ENCODE measurements around the gene CEP85. TPM values are rescaled to one million over a fixed set of nuclear protein-coding genes. Genes with fewer than 3 reads are reported as not detected.

The CEP85 gene
- total and polyA plus RNA-seq, 9 of the 15 experiments (the other 6 are each of a cell fraction or from before 2014, with no cell fraction given), result 42.1 to 140 (median 92.6) TPM

DNA sequence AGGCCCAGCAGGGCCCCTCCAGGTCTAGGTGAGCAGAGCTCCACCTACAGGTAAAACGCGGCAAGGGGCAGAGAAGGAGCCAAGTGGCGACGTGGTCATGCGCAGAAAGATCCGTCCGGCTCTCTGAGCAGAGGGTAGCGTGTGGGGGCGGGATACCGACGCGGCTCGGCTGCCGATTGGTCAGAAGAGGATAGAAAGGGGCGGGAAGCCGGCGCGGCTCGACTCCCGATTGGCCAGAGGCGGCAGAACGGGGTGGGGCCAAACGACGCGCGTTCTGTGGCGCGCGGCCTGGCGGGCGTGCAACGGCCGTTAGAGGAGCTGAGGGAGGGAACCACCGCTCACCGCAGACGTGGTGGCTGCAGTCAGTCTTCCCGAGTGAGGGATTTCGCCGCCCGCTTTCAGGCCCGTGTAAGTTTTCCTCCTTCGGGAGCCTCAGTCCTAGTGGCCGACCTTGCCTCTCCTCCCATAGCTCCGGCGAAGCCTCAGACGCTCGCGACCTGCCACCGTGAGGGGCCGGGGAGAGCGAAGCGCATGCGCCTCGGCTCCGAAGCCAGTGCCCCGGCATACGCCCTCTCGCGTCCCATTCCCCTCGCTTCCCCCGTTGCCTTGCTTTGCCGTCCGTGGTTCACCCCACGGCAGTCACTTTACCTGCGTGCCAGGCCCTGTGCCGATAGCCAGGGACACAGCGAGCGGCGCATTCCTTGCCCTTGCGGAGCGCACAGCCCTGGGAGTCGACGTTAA, at the start of gene CEP85 (continued):
- TF ChIP-seq, protein P1, sequence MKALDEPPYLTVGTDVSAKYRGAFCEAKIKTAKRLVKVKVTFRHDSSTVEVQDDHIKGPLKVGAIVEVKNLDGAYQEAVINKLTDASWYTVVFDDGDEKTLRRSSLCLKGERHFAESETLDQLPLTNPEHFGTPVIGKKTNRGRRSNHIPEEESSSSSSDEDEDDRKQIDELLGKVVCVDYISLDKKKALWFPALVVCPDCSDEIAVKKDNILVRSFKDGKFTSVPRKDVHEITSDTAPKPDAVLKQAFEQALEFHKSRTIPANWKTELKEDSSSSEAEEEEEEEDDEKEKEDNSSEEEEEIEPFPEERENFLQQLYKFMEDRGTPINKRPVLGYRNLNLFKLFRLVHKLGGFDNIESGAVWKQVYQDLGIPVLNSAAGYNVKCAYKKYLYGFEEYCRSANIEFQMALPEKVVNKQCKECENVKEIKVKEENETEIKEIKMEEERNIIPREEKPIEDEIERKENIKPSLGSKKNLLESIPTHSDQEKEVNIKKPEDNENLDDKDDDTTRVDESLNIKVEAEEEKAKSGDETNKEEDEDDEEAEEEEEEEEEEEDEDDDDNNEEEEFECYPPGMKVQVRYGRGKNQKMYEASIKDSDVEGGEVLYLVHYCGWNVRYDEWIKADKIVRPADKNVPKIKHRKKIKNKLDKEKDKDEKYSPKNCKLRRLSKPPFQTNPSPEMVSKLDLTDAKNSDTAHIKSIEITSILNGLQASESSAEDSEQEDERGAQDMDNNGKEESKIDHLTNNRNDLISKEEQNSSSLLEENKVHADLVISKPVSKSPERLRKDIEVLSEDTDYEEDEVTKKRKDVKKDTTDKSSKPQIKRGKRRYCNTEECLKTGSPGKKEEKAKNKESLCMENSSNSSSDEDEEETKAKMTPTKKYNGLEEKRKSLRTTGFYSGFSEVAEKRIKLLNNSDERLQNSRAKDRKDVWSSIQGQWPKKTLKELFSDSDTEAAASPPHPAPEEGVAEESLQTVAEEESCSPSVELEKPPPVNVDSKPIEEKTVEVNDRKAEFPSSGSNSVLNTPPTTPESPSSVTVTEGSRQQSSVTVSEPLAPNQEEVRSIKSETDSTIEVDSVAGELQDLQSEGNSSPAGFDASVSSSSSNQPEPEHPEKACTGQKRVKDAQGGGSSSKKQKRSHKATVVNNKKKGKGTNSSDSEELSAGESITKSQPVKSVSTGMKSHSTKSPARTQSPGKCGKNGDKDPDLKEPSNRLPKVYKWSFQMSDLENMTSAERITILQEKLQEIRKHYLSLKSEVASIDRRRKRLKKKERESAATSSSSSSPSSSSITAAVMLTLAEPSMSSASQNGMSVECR (CRISPR knock-in tag; IDR thresholded peaks at IDR 0.05), result peak; percentile 79
- TF ChIP-seq ZNF76 (CRISPR knock-in tag; IDR thresholded peaks at IDR 0.05; ENCODE audit: borderline replicate concordance) (peak; percentile 72), PRMT5 (CRISPR knock-in tag; IDR thresholded peaks at IDR 0.05) (no peak), GABPB1 (CRISPR knock-in tag; IDR thresholded peaks at IDR 0.05) (peak; percentile 78), GATA2 (CRISPR knock-in tag; IDR thresholded peaks at IDR 0.05) (no peak), KLF16 (IDR thresholded peaks at IDR 0.05) (peak; percentile 76; the same call in 1 of the 2 replicates), SIN3B (IDR thresholded peaks at IDR 0.05; ENCODE audit: low read depth) (peak; percentile 59; the same call in 1 of the 2 replicates), SMARCE1 (IDR thresholded peaks at IDR 0.05) (peak; percentile 58; the same call in 1 of the 2 replicates), TAF9B (IDR thresholded peaks at IDR 0.05; ENCODE audit: partially characterized antibody) (peak; percentile 61), SMAD4 (CRISPR knock-in tag; conservative IDR thresholded peaks at IDR 0.05) (peak; percentile 54; the same call in 1 of the 2 replicates), WHSC1 (IDR thresholded peaks at IDR 0.05; ENCODE audit: low read length) (no peak), ZNF668 (CRISPR knock-in tag; IDR thresholded peaks at IDR 0.05) (no peak), HNRNPH1 (optimal IDR thresholded peaks at IDR 0.05; ENCODE audit: low read depth, low read length) (no peak), JUN (IDR thresholded peaks at IDR 0.05; ENCODE audit: borderline replicate concordance, low read depth, low read length) (no peak; the same call in 1 of the 2 replicates), JUN (CRISPR knock-in tag; IDR thresholded peaks at IDR 0.05; ENCODE audit: borderline replicate concordance) (peak; percentile 58; the same call in 1 of the 2 replicates), BRD9 (IDR thresholded peaks at IDR 0.05; ENCODE audit: low read depth, partially characterized antibody) (peak; percentile 6), OTX1 (CRISPR knock-in tag; IDR thresholded peaks at IDR 0.05) (peak; percentile 89), ZSCAN29 (IDR thresholded peaks at IDR 0.05) (0 out of 2 replicates have a peak, but pooled peaks have one; percentile 63), ZNF79 (CRISPR knock-in tag; IDR thresholded peaks at IDR 0.05; ENCODE audit: low read depth) (no peak)
- TF ChIP-seq, protein P2, sequence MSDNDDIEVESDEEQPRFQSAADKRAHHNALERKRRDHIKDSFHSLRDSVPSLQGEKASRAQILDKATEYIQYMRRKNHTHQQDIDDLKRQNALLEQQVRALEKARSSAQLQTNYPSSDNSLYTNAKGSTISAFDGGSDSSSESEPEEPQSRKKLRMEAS (CRISPR knock-in tag; IDR thresholded peaks at IDR 0.05), result peak; percentile 86
- TF ChIP-seq, protein P3, sequence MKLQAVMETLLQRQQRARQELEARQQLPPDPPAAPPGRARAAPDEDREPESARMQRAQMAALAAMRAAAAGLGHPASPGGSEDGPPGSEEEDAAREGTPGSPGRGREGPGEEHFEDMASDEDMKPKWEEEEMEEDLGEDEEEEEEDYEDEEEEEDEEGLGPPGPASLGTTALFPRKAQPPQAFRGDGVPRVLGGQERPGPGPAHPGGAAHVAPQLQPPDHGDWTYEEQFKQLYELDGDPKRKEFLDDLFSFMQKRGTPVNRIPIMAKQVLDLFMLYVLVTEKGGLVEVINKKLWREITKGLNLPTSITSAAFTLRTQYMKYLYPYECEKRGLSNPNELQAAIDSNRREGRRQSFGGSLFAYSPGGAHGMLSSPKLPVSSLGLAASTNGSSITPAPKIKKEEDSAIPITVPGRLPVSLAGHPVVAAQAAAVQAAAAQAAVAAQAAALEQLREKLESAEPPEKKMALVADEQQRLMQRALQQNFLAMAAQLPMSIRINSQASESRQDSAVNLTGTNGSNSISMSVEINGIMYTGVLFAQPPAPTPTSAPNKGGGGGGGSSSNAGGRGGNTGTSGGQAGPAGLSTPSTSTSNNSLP (IDR thresholded peaks at IDR 0.05; ENCODE audit: borderline replicate concordance, low read depth, low read length), result no peak
- TF ChIP-seq, protein P4, sequence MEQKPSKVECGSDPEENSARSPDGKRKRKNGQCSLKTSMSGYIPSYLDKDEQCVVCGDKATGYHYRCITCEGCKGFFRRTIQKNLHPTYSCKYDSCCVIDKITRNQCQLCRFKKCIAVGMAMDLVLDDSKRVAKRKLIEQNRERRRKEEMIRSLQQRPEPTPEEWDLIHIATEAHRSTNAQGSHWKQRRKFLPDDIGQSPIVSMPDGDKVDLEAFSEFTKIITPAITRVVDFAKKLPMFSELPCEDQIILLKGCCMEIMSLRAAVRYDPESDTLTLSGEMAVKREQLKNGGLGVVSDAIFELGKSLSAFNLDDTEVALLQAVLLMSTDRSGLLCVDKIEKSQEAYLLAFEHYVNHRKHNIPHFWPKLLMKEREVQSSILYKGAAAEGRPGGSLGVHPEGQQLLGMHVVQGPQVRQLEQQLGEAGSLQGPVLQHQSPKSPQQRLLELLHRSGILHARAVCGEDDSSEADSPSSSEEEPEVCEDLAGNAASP (IDR thresholded peaks at IDR 0.05), result no peak

Data from K562 (cell line).